Inflammatory macrophage treated with lipopolysaccharide for 1 hour (primary cell): Measurements from ENCODE around the gene SNX5.
"Not testable (repeated sequence)": the region's sequence is repeated elsewhere in the genome, so short reads cannot be mapped to it uniquely, and the experiment has no call there.

Experiments used
- DNase-seq, 2 donors: peaks; one replicate each; pipeline ENCODE4 v3.0.0-alpha.2; 2020 to 2022

The SNX5 gene

GRCh38 chr20:17992847-17993513 is 24.4 kb upstream of the SNX5 start:
- DNase-seq: no peak

DNA sequence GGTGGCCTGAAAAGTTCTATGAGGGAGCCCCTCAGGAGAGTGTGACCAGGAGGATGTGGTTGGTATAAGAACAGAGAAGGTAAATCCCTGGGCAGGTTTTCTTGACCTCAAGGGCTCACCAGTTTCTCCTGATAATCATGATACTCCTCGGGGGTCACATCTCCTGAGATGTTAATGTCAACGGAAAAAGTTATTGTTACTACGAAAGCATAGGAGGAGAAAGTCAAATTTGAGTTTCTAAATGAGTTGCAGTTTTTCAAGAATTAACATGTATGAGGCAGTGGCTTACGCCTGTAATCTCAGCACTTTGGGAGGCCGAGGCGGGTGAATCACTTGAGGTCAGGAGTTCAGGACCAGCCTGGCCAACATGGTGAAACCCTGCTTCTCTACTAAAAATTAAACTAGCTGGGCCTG is 23.6 kb upstream of the SNX5 start:
- DNase-seq: no peak

DNA sequence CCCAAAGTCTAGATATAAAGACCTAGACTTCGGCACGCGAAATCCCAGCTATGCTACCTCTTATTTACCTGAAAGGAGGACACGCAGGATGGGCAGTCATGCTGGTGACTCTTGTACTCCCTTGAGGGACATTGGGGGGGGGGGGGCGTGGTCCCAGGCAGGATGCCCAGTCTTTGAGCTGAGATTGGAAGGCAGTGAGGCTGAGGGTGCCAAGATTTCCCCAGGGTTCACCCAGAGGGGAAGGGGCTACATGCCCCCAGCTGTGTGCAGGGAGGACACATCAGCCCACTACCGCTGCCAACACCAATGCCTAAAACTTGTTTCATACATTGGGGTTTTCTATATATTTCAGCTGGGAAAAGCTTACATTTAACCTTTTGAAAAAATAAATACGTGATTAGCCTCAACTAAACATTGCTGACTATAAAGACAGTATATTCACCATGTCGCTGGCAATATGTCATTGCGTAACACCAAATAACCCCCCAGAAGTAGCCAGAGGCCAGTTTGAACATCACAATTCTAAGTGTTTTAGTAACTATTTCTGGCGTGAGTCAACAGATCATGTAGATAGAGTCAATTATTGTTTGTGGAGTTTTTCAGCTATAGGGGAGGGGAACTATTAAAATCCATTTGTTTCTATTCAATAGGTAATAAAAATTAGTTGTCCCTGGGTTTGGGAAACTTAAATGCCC is 21.8 kb upstream of the SNX5 start:
- DNase-seq: no peak

DNA sequence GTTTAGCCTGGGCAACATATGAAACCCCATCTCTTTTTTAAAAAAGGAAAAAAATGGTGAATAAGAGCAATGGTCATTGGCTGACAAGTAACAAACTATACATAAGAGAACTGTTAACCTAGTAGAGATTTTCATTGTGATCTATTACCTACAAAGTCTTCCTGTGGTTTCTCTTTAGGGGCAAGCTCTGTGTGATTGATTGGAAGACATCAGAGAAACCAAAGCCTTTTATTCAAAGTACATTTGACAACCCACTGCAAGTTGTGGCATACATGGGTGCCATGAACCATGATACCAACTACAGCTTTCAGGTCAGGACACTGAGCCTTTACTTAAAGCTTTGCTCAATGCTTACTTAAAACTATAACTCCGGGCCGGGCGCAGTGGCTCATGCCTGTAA is 19.4 kb upstream of the SNX5 start:
- DNase-seq: no peak

GRCh38 chr20:17985388-17986018 is 16.9 kb upstream of the SNX5 start:
- no peak for DNase-seq

GRCh38 chr20:17976305-17976704 is 7.7 kb upstream of the SNX5 start:
- no peak for DNase-seq

DNA sequence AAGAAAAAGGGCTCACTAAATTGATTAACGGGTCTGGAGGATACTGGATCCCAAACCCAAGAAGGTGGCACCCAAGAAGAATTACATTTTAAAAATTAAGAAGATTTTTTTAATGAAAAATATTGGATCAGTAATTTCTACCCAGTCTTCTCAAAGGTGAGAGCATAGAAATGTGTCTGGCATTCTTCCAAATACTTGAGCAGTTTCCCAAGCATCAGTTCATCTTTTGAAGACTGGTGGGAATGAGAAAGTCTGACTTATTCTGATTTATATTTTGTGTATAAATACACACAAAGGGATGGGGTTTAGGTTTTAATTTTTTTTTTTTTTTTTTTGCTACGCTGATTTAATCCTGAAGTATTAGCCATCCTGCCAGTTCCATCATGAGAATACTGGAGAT is 3.5 kb upstream of the SNX5 start:
- no peak for DNase-seq

DNA sequence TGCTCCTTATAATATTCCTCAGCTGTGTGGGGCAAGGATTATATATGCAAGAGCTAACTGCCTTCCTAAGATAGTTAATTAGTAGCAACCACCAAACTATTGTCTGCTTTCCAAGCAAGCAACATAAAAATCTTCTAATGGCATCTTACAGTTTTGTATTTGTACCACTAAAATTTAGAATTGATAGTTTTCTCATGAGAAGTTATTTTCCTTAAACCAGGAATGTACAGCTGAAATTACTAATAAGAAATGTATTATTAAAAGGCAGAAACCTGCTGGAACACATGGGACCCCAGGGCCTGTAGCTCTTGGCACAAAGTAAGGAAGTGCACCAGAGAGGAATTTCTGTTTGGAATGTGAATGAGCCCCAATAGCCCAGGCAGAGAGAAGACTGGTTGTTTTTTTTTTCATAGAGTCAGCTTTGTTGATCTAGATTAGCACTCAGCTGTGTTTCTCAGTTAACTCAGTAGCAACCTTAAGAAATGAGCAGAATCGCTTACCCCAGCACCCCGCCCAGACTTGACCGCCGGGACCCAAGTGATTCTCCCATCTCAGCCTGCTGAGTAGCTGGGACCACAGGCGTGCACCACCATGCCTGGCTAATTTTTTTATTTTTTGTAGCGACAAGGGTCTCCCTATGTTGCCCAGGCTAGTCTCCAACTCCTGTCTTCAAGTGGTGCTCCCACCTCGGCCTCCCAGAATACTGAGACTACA is 2.9 kb upstream of the SNX5 start:
- DNase-seq: no peak

DNA sequence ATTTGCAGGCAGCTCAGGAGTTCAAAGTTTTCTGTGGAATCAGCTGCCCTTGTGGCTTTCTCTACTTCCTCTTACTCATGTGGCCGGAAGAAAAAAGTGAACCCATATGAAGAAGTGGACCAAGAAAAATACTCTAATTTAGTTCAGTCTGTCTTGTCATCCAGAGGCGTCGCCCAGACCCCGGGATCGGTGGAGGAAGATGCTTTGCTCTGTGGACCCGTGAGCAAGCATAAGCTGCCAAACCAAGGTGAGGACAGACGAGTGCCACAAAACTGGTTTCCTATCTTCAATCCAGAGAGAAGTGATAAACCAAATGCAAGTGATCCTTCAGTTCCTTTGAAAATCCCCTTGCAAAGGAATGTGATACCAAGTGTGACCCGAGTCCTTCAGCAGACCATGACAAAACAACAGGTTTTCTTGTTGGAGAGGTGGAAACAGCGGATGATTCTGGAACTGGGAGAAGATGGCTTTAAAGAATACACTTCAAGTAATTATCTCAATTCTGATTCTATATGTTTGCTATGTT is 1.4 kb upstream of the SNX5 start:
- DNase-seq: peak; percentile 72 to 77

GRCh38 chr20:17969278-17969883 is 787 bp upstream of the SNX5 start:
- peak; percentile 18 to 31 for DNase-seq

- peak; percentile 46 to 52 for DNase-seq
Observed at GRCh38 chr20:17967521-17968365, 851 bp downstream of the SNX5 start.

- DNase-seq: peak; percentile 22 to 38
Observed at GRCh38 chr20:17966432-17967310, 1.9 kb downstream of the SNX5 start.

GRCh38 chr20:17965042-17965697 is 3.4 kb downstream of the SNX5 start:
- DNase-seq: peak; percentile 16 to 33

GRCh38 chr20:17964632-17965031 is 4.0 kb downstream of the SNX5 start:
- no peak for DNase-seq

GRCh38 chr20:17964073-17964472 is 4.5 kb downstream of the SNX5 start:
- no peak for DNase-seq

- no peak for DNase-seq
Observed at GRCh38 chr20:17963114-17963897, 5.3 kb downstream of the SNX5 start.

DNA sequence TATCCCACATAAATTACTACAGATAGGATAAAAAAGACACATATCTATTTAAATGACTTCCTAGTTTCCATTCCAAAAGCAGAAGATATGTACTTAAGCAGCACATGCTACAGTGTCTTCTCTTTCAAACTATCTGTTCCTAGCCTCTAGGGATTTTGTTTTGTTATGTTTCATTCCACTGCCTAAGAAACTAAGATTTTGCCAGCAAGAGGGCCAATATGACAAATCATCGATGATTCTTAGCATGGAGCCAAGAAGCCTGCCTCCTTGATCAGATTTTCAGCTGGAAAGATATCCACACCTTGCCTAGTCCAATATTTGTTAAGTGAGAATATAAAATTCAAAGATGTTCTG is 7.0 kb downstream of the SNX5 start:
- no peak for DNase-seq

- DNase-seq: peak; percentile 25 to 33
Observed at GRCh38 chr20:17960927-17961586, 7.5 kb downstream of the SNX5 start.

GRCh38 chr20:17960400-17960885 is 8.2 kb downstream of the SNX5 start:
- not testable (repeated sequence) for DNase-seq
